Measurements from ENCODE around the gene PCSK6. TPM values are rescaled to one million over a fixed set of nuclear protein-coding genes. Genes with fewer than 3 reads are reported as not detected.
"Not testable (repeated sequence)": the region's sequence is repeated elsewhere in the genome, so short reads cannot be mapped to it uniquely, and the experiment has no call there.

The PCSK6 gene
- total and polyA plus RNA-seq, 2 of the 8 experiments (the other 6 are each of a cell fraction or from before 2014, with no cell fraction given) = 1.9 to 4.0 TPM

DNA sequence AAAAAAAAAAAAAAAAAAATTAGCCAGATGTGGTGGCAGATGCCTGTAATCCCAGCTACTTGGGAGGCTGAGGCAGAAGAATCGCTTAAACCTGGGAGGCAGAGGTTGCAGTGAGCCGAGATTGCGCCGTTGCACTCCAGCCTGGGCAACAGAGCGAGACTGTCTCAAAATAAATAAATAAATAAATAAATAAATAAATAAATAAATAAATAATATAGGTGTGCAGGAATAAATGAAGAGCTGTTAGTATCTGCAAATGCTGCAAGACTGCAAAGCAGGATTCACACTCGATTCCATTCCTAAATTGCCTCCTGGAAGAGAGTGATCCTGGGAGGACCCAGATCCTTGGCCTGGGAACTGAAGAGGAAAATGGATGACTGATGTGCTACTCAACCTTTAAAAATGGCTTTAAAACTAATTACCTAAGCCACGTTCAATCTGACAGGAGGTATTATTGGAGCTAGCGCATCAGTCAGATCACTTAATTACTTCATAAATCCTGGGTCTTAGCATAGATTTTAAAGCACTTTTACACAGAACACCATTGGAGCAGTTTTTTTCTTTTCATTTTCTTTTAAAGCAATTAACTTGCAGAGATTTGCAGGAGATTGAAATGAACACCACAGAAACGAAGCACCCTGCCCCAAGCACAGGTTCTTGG is 132.9 kb downstream of the PCSK6 start:
- H3K9me3 ChIP-seq (ENCODE audit: insufficient read depth in 2 of 2, low read depth in 1 of 2, low read length in 1 of 2); H2BK120ac ChIP-seq (replicated peaks; ENCODE audit: low read depth, low read length); H4K20me1 ChIP-seq (replicated peaks in 1 of 2; ENCODE audit: control insufficient read depth in 1 of 2, insufficient read depth in 2 of 2, low read length in 2 of 2); H3K18ac ChIP-seq (ENCODE audit: extremely low read depth, low read length); H4K91ac ChIP-seq (replicated peaks; ENCODE audit: insufficient read length, low read length); H2AK5ac ChIP-seq (ENCODE audit: low read depth, low read length); H3K23ac ChIP-seq (ENCODE audit: insufficient read length); H3K27me3 ChIP-seq (replicated peaks in 1 of 4; ENCODE audit: control insufficient read depth in 3 of 4, extremely low read depth in 1 of 4, insufficient read depth in 3 of 4, low read length in 3 of 4); H4K8ac ChIP-seq (ENCODE audit: extremely low read depth, insufficient read depth, low read length); H2BK15ac ChIP-seq (ENCODE audit: low read length); H3K4ac ChIP-seq (replicated peaks; ENCODE audit: insufficient read length, low read depth, low read length); H3K14ac ChIP-seq (ENCODE audit: insufficient read length); H3K4me3 ChIP-seq (ENCODE audit: extremely low read depth in 1 of 4, insufficient read depth in 2 of 4, low read depth in 3 of 4, low read length in 4 of 4); H2BK5ac ChIP-seq (ENCODE audit: low read depth, low read length); H3K56ac ChIP-seq (replicated peaks; ENCODE audit: insufficient read length, low read depth, low read length); H3K79me1 ChIP-seq (ENCODE audit: low read depth, low read length); H3K4me2 ChIP-seq (ENCODE audit: insufficient read depth in 1 of 2, low read depth in 2 of 2, low read length in 2 of 2); H2BK20ac ChIP-seq (ENCODE audit: low read length); H2AFZ ChIP-seq (ENCODE audit: low read length); H3K9ac ChIP-seq (replicated peaks in 1 of 4; ENCODE audit: extremely low read depth in 1 of 4, low read depth in 3 of 4, low read length in 3 of 4); H2BK12ac ChIP-seq (ENCODE audit: low read depth, low read length); H3K4me1 ChIP-seq (replicated peaks in 1 of 4; ENCODE audit: control insufficient read depth in 3 of 4, insufficient read depth in 4 of 4, low read length in 3 of 4); H3K79me2 ChIP-seq (ENCODE audit: control insufficient read depth in 1 of 2, insufficient read depth in 2 of 2, low read length in 2 of 2); DNase-seq (ENCODE audit: low read depth in 1 of 2, low spot score in 2 of 2); H3K36me3 ChIP-seq (ENCODE audit: control insufficient read depth in 2 of 4, insufficient read depth in 4 of 4, low read length in 3 of 4); H3K27ac ChIP-seq (ENCODE audit: low read depth, low read length); H4K5ac ChIP-seq (ENCODE audit: insufficient read length, low read depth, low read length); POLR2A ChIA-PET (ENCODE audit: partially characterized antibody); FAIRE-seq; H3K23me2 ChIP-seq (ENCODE audit: low read depth, low read length): not testable (repeated sequence)
- 90% methylated on average over 9 of the region's 9 CpGs; no CpG with 5 or more reads in 1 of the 2 experiments for WGBS, 2 experiments (ENCODE audit: extremely low coverage in 1 of 2, insufficient coverage in 1 of 2, insufficient read length in 1 of 2, insufficient replicate concordance in 2 of 2, low coverage in 1 of 2, low lambda C conversion rate in 2 of 2, missing lambda C conversion rate in 1 of 2)
- CTCF ChIA-PET (ENCODE audit: partially characterized antibody) = interaction anchor here (0.8 to 1.5 kb wide), 6 partner anchors 9 to 136 kb away, joined by 3 to 7 read pairs (median 3); no protein-coding TSS in a partner anchor

Measured in H1 (cell line).